NCI-H2196 (cell line): ENCODE measurements around the gene TTLL11.

ENCODE experiments used
- DNase-seq: peaks from one replicate; lab custom pipeline; 2025; ENCODE audit not compliant: unreplicated experiment; lab: John Stamatoyannopoulos, UW

The TTLL11 gene

GRCh38 chr9:122110100-122110833 is 17.2 kb upstream of the TTLL11 start:
- DNase-seq = no peak

GRCh38 chr9:122109035-122109813 is 16.1 kb upstream of the TTLL11 start:
- DNase-seq = no peak

GRCh38 chr9:122107291-122107805 is 14.2 kb upstream of the TTLL11 start:
- DNase-seq = no peak

GRCh38 chr9:122106576-122106975 is 13.5 kb upstream of the TTLL11 start:
- DNase-seq = no peak

GRCh38 chr9:122103985-122104384 is 10.9 kb upstream of the TTLL11 start:
- DNase-seq = no peak

- DNase-seq = no peak
Measured at GRCh38 chr9:122102156-122102555, 9.0 kb upstream of the TTLL11 start.

- no peak for DNase-seq
Measured at GRCh38 chr9:122100756-122101155, 7.6 kb upstream of the TTLL11 start.

- peak; percentile 87 for DNase-seq
Measured at GRCh38 chr9:122099271-122099869, 6.3 kb upstream of the TTLL11 start.

- no peak for DNase-seq
Measured at GRCh38 chr9:122097679-122098315, 4.7 kb upstream of the TTLL11 start.

GRCh38 chr9:122096620-122097415 is 3.7 kb upstream of the TTLL11 start:
- no peak for DNase-seq

GRCh38 chr9:122095010-122095767 is 2.1 kb upstream of the TTLL11 start:
- peak; percentile 21 for DNase-seq

GRCh38 chr9:122091682-122092592 is 1.2 kb downstream of the TTLL11 start:
- DNase-seq = no peak

GRCh38 chr9:122090981-122091380 is 2.1 kb downstream of the TTLL11 start:
- DNase-seq = no peak

GRCh38 chr9:122090287-122090883 is 2.7 kb downstream of the TTLL11 start:
- DNase-seq = no peak

- DNase-seq = no peak
Measured at GRCh38 chr9:122088880-122089706, 4.0 kb downstream of the TTLL11 start.

- DNase-seq = no peak
Measured at GRCh38 chr9:122087406-122088200, 5.5 kb downstream of the TTLL11 start.

GRCh38 chr9:122086873-122087272 is 6.2 kb downstream of the TTLL11 start:
- no peak for DNase-seq
